ENCODE data around the gene CACNG4. TPM values are rescaled to one million over a fixed set of nuclear protein-coding genes. Genes with fewer than 3 reads are reported as not detected.

CACNG4 gene
- total RNA-seq, 1 donor from 2014 or later, result 5.8 TPM

DNA sequence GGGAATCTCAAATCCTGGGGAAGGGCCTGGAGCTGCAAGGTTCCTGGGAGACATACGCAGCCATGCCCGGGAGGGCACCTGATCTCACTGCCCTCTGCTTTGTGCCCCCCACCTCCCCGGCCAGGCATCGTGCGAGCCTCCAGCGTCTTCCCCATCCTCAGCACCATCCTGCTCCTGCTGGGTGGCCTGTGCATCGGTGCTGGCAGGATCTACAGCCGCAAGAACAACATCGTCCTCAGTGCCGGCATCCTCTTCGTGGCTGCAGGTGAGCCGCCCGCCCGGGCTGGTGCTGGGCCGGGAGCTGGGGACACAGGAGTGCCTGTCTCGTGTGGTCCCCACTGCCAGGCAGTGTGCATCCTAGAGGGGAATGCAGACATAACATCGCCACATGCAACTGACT, 60.2 kb downstream of the CACNG4 start:
- H3K36me3 Mint-ChIP-seq (ENCODE audit: low read depth, unreplicated experiment), result no peaks in the 10 kb centered on the region
- Histone ChIP-seq H3K79me2 (ENCODE audit: insufficient read depth, low read length) (no peaks in the 10 kb centered on the region), H4K20me1 (ENCODE audit: insufficient read depth, low read length) (no peaks in the 10 kb centered on the region), H3K36me3 (ENCODE audit: insufficient read depth, low read length) (no peaks in the 10 kb centered on the region), H3K27me3 (ENCODE audit: insufficient read depth, low read length) (peaks cover 2% of the 10 kb centered on the region), H2AFZ (ENCODE audit: low read depth, low read length) (no peak overlapping the region), H3K27ac (ENCODE audit: low read depth, low read length) (no peak overlapping the region), H3K9me3 (ENCODE audit: insufficient read depth, low read depth, low read length) (no peaks in the 10 kb centered on the region), H3K4me3 (ENCODE audit: insufficient read depth, low read depth, low read length) (no peak overlapping the region), H3K4me1 (ENCODE audit: insufficient read depth, low read length) (no peaks in the 10 kb centered on the region), H3K9ac (ENCODE audit: low read length) (no peak overlapping the region), H3K4me2 (ENCODE audit: low read length) (no peak overlapping the region)
- H3K4me3 Mint-ChIP-seq (ENCODE audit: unreplicated experiment), result no peak overlapping the region
- DNase-seq (ENCODE audit: low read depth) (no peak), FAIRE-seq (no peak)
- peaks cover 32% of the 10 kb centered on the region for H3K27me3 Mint-ChIP-seq (ENCODE audit: low read depth, unreplicated experiment)
- H3K4me1 Mint-ChIP-seq (ENCODE audit: low read depth, unreplicated experiment), result no peaks in the 10 kb centered on the region
- no peaks in the 10 kb centered on the region for H3K9me3 Mint-ChIP-seq (ENCODE audit: unreplicated experiment)
- no peak for TF ChIP-seq EZH2 (IDR thresholded peaks at IDR 0.05; ENCODE audit: insufficient read depth, low read length)
- TF ChIP-seq, protein P1, sequence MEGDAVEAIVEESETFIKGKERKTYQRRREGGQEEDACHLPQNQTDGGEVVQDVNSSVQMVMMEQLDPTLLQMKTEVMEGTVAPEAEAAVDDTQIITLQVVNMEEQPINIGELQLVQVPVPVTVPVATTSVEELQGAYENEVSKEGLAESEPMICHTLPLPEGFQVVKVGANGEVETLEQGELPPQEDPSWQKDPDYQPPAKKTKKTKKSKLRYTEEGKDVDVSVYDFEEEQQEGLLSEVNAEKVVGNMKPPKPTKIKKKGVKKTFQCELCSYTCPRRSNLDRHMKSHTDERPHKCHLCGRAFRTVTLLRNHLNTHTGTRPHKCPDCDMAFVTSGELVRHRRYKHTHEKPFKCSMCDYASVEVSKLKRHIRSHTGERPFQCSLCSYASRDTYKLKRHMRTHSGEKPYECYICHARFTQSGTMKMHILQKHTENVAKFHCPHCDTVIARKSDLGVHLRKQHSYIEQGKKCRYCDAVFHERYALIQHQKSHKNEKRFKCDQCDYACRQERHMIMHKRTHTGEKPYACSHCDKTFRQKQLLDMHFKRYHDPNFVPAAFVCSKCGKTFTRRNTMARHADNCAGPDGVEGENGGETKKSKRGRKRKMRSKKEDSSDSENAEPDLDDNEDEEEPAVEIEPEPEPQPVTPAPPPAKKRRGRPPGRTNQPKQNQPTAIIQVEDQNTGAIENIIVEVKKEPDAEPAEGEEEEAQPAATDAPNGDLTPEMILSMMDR (IDR thresholded peaks at IDR 0.05; ENCODE audit: insufficient read depth, low read depth, low read length), result no peak
- no peak overlapping the region for H3K27ac Mint-ChIP-seq (ENCODE audit: unreplicated experiment)

DNA sequence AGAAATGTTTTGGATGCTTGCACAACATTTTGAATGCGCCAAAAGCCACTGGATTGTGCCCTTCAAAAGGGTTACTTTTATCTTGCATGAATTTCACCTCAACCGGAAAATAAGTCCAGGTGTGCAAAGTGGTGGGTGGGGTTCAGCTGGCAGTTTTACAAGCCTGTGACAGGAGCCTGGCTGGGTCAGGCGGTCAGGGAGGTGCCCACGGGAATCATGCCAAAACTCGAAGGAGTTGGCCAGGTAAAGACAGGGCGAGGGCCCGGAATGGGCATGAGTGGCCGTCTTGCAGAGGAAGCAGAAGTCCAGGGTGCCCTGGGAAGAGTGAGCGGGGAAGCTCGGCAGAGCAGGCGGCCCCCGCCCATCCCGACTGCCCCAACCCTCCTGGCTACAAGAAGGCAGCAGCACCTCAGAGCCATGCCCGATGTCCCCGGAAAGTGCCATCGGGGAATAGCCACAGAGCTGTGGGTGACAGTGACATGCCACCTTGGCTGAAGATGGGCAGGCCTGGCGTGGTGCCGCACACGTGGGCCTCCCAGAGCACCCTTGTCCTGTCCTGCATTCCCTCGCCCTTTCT, 60.8 kb downstream of the CACNG4 start:
- H3K9me3 ChIP-seq (ENCODE audit: insufficient read depth, low read depth, low read length), result no peaks in the 10 kb centered on the region
- no peak for DNase-seq (ENCODE audit: low read depth)
- H3K27ac ChIP-seq (ENCODE audit: low read depth, low read length), result no peak overlapping the region
- Mint-ChIP-seq H3K36me3 (ENCODE audit: low read depth, unreplicated experiment) (no peaks in the 10 kb centered on the region), H3K27me3 (ENCODE audit: low read depth, unreplicated experiment) (peaks cover 33% of the 10 kb centered on the region), H3K4me1 (ENCODE audit: low read depth, unreplicated experiment) (no peaks in the 10 kb centered on the region), H3K27ac (ENCODE audit: unreplicated experiment) (no peak overlapping the region), H3K4me3 (ENCODE audit: unreplicated experiment) (no peak overlapping the region), H3K9me3 (ENCODE audit: unreplicated experiment) (no peaks in the 10 kb centered on the region)
- no peaks in the 10 kb centered on the region for H3K79me2 ChIP-seq (ENCODE audit: insufficient read depth, low read length)
- H3K4me1 ChIP-seq (ENCODE audit: insufficient read depth, low read length), result no peaks in the 10 kb centered on the region
- H3K4me3 ChIP-seq (ENCODE audit: insufficient read depth, low read depth, low read length), result no peak overlapping the region
- FAIRE-seq, result no peak
- H2AFZ ChIP-seq (ENCODE audit: low read depth, low read length), result no peak overlapping the region
- TF ChIP-seq EZH2 (IDR thresholded peaks at IDR 0.05; ENCODE audit: insufficient read depth, low read length), result no peak
- TF ChIP-seq, protein P1 (IDR thresholded peaks at IDR 0.05; ENCODE audit: insufficient read depth, low read depth, low read length), result no peak
- no peaks in the 10 kb centered on the region for H4K20me1 ChIP-seq (ENCODE audit: insufficient read depth, low read length)
- H3K9ac ChIP-seq (ENCODE audit: low read length), result no peak overlapping the region
- H3K36me3 ChIP-seq (ENCODE audit: insufficient read depth, low read length), result no peaks in the 10 kb centered on the region
- H3K4me2 ChIP-seq (ENCODE audit: low read length), result no peak overlapping the region
- H3K27me3 ChIP-seq (ENCODE audit: insufficient read depth, low read length), result peaks cover 2% of the 10 kb centered on the region

DNA sequence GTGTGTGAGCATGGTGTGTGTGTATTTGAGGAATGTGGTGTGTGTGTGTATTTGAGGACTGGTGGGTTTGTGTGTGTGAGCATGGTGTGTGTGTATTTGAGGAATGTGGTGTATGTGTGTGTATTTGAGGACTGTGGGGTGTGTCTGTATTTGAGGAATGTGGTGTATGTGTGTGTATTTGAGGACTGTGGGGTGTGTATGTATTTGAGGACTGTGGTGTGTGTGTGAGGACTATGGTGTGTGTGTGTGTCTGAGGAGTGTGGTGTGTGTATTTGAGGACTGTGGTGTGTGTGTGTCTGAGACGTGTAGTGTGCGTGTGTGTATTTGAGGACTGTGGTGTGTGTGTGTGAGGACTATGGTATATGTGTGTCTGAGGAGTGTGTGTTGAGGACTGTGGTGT, 61.8 kb downstream of the CACNG4 start:
- H3K4me3 Mint-ChIP-seq (ENCODE audit: unreplicated experiment), result no peak overlapping the region
- FAIRE-seq, result peak; percentile 73
- DNase-seq (ENCODE audit: low read depth), result peak; percentile 39

More for the DNA sequence above, 61.8 kb downstream of the CACNG4 start:
- no peaks in the 10 kb centered on the region for H3K4me1 ChIP-seq (ENCODE audit: insufficient read depth, low read length)
- Mint-ChIP-seq H3K27ac (ENCODE audit: unreplicated experiment) (no peak overlapping the region), H3K36me3 (ENCODE audit: low read depth, unreplicated experiment) (no peaks in the 10 kb centered on the region), H3K4me1 (ENCODE audit: low read depth, unreplicated experiment) (no peaks in the 10 kb centered on the region), H3K27me3 (ENCODE audit: low read depth, unreplicated experiment) (peaks cover 30% of the 10 kb centered on the region), H3K9me3 (ENCODE audit: unreplicated experiment) (no peaks in the 10 kb centered on the region)
- H3K79me2 ChIP-seq (ENCODE audit: insufficient read depth, low read length), result no peaks in the 10 kb centered on the region
- H4K20me1 ChIP-seq (ENCODE audit: insufficient read depth, low read length), result no peaks in the 10 kb centered on the region
- H3K36me3 ChIP-seq (ENCODE audit: insufficient read depth, low read length), result no peaks in the 10 kb centered on the region
- H3K9me3 ChIP-seq (ENCODE audit: insufficient read depth, low read depth, low read length), result no peaks in the 10 kb centered on the region
- H3K27me3 ChIP-seq (ENCODE audit: insufficient read depth, low read length), result peaks cover 2% of the 10 kb centered on the region
- H2AFZ ChIP-seq (ENCODE audit: low read depth, low read length), result no peak overlapping the region
- no peak overlapping the region for H3K4me2 ChIP-seq (ENCODE audit: low read length)
- TF ChIP-seq, protein P1 (IDR thresholded peaks at IDR 0.05; ENCODE audit: insufficient read depth, low read depth, low read length), result no peak
- no peak for TF ChIP-seq EZH2 (IDR thresholded peaks at IDR 0.05; ENCODE audit: insufficient read depth, low read length)
- H3K9ac ChIP-seq (ENCODE audit: low read length), result no peak overlapping the region
- no peak overlapping the region for H3K27ac ChIP-seq (ENCODE audit: low read depth, low read length)
- H3K4me3 ChIP-seq (ENCODE audit: insufficient read depth, low read depth, low read length), result no peak overlapping the region
